H9 (cell line): ENCODE results near the gene TNXB. TPM values are rescaled to one million over a fixed set of nuclear protein-coding genes. Genes with fewer than 3 reads are reported as not detected.

ENCODE experiments used
- DNase-seq: peaks from one replicate; pipeline ENCODE4 v3.0.0-alpha.2; 2017
- H2AFZ ChIP-seq: one replicate; pipeline ENCODE4 v1.6.1; 2013; ENCODE audit warnings: mild to moderate bottlenecking, low read length, control low read depth, moderate library complexity
- H2AK5ac ChIP-seq: 2 replicates; pipeline ENCODE4 v1.6.1; 2013; ENCODE audit warnings: low read length, control low read depth, mixed read lengths; ENCODE audit not compliant: insufficient read length
- H2BK120ac ChIP-seq: one replicate; pipeline ENCODE4 v1.6.1; 2013; ENCODE audit warnings: low read depth, mild to moderate bottlenecking, low read length, control low read depth, inconsistent platforms; ENCODE audit not compliant: poor library complexity, severe bottlenecking
- H2BK12ac ChIP-seq: 2 replicates; pipeline ENCODE4 v1.6.1; 2013; ENCODE audit warnings: low read length, control low read depth, mixed read lengths, low read depth; ENCODE audit not compliant: insufficient read length
- H2BK15ac ChIP-seq: 2 replicates; pipeline ENCODE4 v1.6.1; 2013; ENCODE audit warnings: low read depth, low read length, control low read depth
- H2BK20ac ChIP-seq: one replicate; pipeline ENCODE4 v1.6.1; 2013; ENCODE audit warnings: low read depth, mild to moderate bottlenecking, low read length, control low read depth, inconsistent platforms; ENCODE audit not compliant: poor library complexity, severe bottlenecking
- H2BK5ac ChIP-seq: 2 replicates; pipeline ENCODE4 v1.6.1; 2013; ENCODE audit warnings: low read length, control low read depth, mixed read lengths; ENCODE audit not compliant: insufficient read length
- H3K14ac ChIP-seq: 2 replicates; pipeline ENCODE4 v1.6.1; 2013; ENCODE audit warnings: low read length, control low read depth; ENCODE audit not compliant: insufficient read depth
- H3K18ac ChIP-seq: 2 replicates; pipeline ENCODE4 v1.6.1; 2013; ENCODE audit warnings: low read depth, mild to moderate bottlenecking, mixed read lengths, low read length, control low read depth; ENCODE audit not compliant: insufficient read length
- H3K23ac ChIP-seq: 2 replicates; pipeline ENCODE4 v1.6.1; 2013; ENCODE audit warnings: low read length, control low read depth, mixed read lengths, low read depth; ENCODE audit not compliant: insufficient read length
- H3K23me2 ChIP-seq: 2 replicates; pipeline ENCODE4 v1.6.1; 2013; ENCODE audit warnings: low read depth, mild to moderate bottlenecking, mixed read lengths, low read length, control low read depth; ENCODE audit not compliant: insufficient read length, poor library complexity, severe bottlenecking
- H3K27ac ChIP-seq: 2 replicates; pipeline ENCODE4 v1.5.1; 2013; ENCODE audit warnings: low read length, control low read depth, mixed read lengths, low read depth; ENCODE audit not compliant: insufficient read length
- H3K27me3 ChIP-seq: 2 replicates; pipeline ENCODE4 v1.6.1; 2013; ENCODE audit warnings: low read length, control low read depth, inconsistent platforms; ENCODE audit not compliant: insufficient read depth
- H3K4ac ChIP-seq: 2 replicates; pipeline ENCODE4 v1.6.1; 2013; ENCODE audit warnings: low read depth, mild to moderate bottlenecking, control low read depth, inconsistent platforms, low read length, moderate library complexity
- H3K4me1 ChIP-seq: 2 replicates; pipeline ENCODE4 v1.6.1; 2013; ENCODE audit warnings: low read length, control low read depth, inconsistent platforms; ENCODE audit not compliant: insufficient read depth
- H3K4me2 ChIP-seq: 2 replicates; pipeline ENCODE4 v1.6.1; 2013; ENCODE audit warnings: low read length, control low read depth, mixed read lengths; ENCODE audit not compliant: insufficient read length, insufficient read depth
- H3K56ac ChIP-seq: 2 replicates; pipeline ENCODE4 v1.6.1; 2013; ENCODE audit warnings: low read depth, mild to moderate bottlenecking, mixed read lengths, low read length, control low read depth; ENCODE audit not compliant: insufficient read length
- H3K79me1 ChIP-seq: 2 replicates; pipeline ENCODE4 v1.6.1; 2013; ENCODE audit warnings: low read depth, mild to moderate bottlenecking, moderate library complexity, low read length, control low read depth, inconsistent platforms; ENCODE audit not compliant: insufficient read depth, poor library complexity, severe bottlenecking
- H3K79me2 ChIP-seq: 2 replicates; pipeline ENCODE4 v1.6.1; 2013; ENCODE audit warnings: low read length, control low read depth, inconsistent platforms; ENCODE audit not compliant: insufficient read depth
- H3K9ac ChIP-seq: 2 replicates; pipeline ENCODE4 v1.6.1; 2013; ENCODE audit warnings: low read length, control low read depth, mixed read lengths; ENCODE audit not compliant: insufficient read length; ENCODE audit errors: extremely low read depth
- H3K9me3 ChIP-seq: one replicate; pipeline ENCODE4 v1.6.1; 2013; ENCODE audit warnings: low read depth, low read length, inconsistent platforms; ENCODE audit not compliant: control insufficient read depth
- H3T11ph ChIP-seq: one replicate; pipeline ENCODE4 v1.6.1; 2013; ENCODE audit warnings: mild to moderate bottlenecking, low read length, control low read depth, inconsistent platforms
- H4K20me1 ChIP-seq: one replicate; pipeline ENCODE4 v1.6.1; 2013; ENCODE audit not compliant: control insufficient read depth, insufficient read length, insufficient read depth
- H4K5ac ChIP-seq: 2 replicates; pipeline ENCODE4 v1.6.1; 2013; ENCODE audit warnings: low read depth, mild to moderate bottlenecking, mixed read lengths, low read length, control low read depth; ENCODE audit not compliant: insufficient read length
- H4K8ac ChIP-seq: replicated peaks from 2 replicates; pipeline ENCODE4 v1.6.1; 2013; ENCODE audit warnings: low read length, control low read depth, mixed read lengths, low read depth; ENCODE audit not compliant: insufficient read length
- H4K91ac ChIP-seq: 2 replicates; pipeline ENCODE4 v1.6.1; 2013; ENCODE audit warnings: low read depth, mild to moderate bottlenecking, moderate library complexity, mixed read lengths, low read length, control low read depth; ENCODE audit not compliant: insufficient read length
- H3K27ac Mint-ChIP-seq, 3 experiments: 2 replicates in 2 of 3; 3 replicates in 1 of 3; pipeline ENCODE4 v1.8.0; 2020 to 2021; ENCODE audit warnings: mixed read lengths in 3 of 3, mild to moderate bottlenecking in 1 of 3, moderate library complexity in 1 of 3
- H3K27me3 Mint-ChIP-seq: 2 replicates; pipeline ENCODE4 v1.8.0; 2021; ENCODE audit warnings: low read depth, mild to moderate bottlenecking, moderate library complexity, mixed read lengths
- H3K36me3 Mint-ChIP-seq, 3 experiments: 2 replicates in 2 of 3; 3 replicates in 1 of 3; pipeline ENCODE4 v1.8.0; 2020 to 2021; ENCODE audit warnings: low read depth in 3 of 3, mixed read lengths in 3 of 3; ENCODE audit not compliant: insufficient read depth in 1 of 3
- H3K4me1 Mint-ChIP-seq, 2 experiments: 2 replicates each; pipeline ENCODE4 v1.8.0; 2020; ENCODE audit warnings: mixed read lengths in 2 of 2
- H3K4me3 Mint-ChIP-seq, 2 experiments: 2 replicates in 1 of 2; 3 replicates in 1 of 2; pipeline ENCODE4 v1.8.0; 2020 to 2021; ENCODE audit warnings: mild to moderate bottlenecking in 2 of 2, mixed read lengths in 2 of 2, moderate library complexity in 1 of 2
- H3K9me3 Mint-ChIP-seq, 2 experiments: 2 replicates in 1 of 2; 3 replicates in 1 of 2; pipeline ENCODE4 v1.8.0; 2020; ENCODE audit warnings: mild to moderate bottlenecking in 2 of 2, mixed read lengths in 2 of 2, moderate library complexity in 1 of 2
- WGBS: extraction: QIAGEN DNeasy Blood & Tissue Kit; methylation state at CpG from one replicate; pipeline ENCODE4 v1.1.7; 2013; ENCODE audit warnings: missing lambda C conversion rate, low lambda C conversion rate, mixed read lengths; ENCODE audit not compliant: insufficient read length; ENCODE audit errors: extremely low coverage; 5-methylcytosine and 5-hydroxymethylcytosine counted together
- total RNA-seq: library from RNA; stranded (reverse); gene quantifications from 2 replicates; pipeline ENCODE4 v1.2.1, GENCODE V29; 2021
- TF ChIP-seq, protein P1 (sequence below): fragments of 200-600 bp; sonication (generic); conservative IDR thresholded peaks from 3 replicates; pipeline ENCODE4 v1.8.0; 2021; ENCODE audit warnings: antibody characterized with exemption, mild to moderate bottlenecking

Gene TNXB
- total RNA-seq, 1 experiment from 2014 or later: 5.0 TPM

DNA sequence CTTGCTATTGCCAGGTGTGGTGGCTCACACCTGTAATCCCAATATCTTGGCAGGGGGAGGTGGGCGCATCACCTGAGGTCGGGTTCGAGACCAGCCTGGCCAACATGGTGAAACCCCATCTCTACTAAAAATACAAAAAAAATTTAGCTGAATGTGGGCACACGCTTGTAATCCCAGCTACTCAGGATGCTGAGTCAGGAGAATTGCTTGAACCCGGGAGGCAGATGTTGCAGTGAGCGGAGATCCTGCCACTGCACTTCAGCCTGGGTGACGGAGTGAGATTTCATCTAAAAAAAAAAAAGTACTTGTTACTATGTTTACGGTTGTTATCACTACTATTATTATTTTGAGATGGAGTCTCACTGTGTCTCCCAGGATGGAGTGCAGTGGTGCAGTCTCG is 47.8 kb upstream of the TNXB start:
- peaks cover 22 to 47% (median 28%) of the 10 kb centered on the region in 3 experiments for H3K36me3 Mint-ChIP-seq

More for the DNA sequence above, 47.8 kb upstream of the TNXB start:
- H2BK15ac ChIP-seq: no peak overlapping the region
- H2AK5ac ChIP-seq: no peak overlapping the region
- no peaks in the 10 kb centered on the region for H3K9me3 ChIP-seq
- H3K18ac ChIP-seq: no peak overlapping the region
- H4K5ac ChIP-seq: no peak overlapping the region
- TF ChIP-seq, protein P1, sequence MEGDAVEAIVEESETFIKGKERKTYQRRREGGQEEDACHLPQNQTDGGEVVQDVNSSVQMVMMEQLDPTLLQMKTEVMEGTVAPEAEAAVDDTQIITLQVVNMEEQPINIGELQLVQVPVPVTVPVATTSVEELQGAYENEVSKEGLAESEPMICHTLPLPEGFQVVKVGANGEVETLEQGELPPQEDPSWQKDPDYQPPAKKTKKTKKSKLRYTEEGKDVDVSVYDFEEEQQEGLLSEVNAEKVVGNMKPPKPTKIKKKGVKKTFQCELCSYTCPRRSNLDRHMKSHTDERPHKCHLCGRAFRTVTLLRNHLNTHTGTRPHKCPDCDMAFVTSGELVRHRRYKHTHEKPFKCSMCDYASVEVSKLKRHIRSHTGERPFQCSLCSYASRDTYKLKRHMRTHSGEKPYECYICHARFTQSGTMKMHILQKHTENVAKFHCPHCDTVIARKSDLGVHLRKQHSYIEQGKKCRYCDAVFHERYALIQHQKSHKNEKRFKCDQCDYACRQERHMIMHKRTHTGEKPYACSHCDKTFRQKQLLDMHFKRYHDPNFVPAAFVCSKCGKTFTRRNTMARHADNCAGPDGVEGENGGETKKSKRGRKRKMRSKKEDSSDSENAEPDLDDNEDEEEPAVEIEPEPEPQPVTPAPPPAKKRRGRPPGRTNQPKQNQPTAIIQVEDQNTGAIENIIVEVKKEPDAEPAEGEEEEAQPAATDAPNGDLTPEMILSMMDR: no peak
- no peaks in the 10 kb centered on the region for H4K20me1 ChIP-seq
- Mint-ChIP-seq H3K4me3 (no peak overlapping the region), H3K9me3 (no peaks in the 10 kb centered on the region), H3K27ac (no peak overlapping the region), H3K27me3 (peaks cover 2% of the 10 kb centered on the region; the same call in 1 of the 2 replicates), H3K4me1 (peaks cover 21 to 23% of the 10 kb centered on the region in 2 experiments)
- no peak overlapping the region for H2AFZ ChIP-seq
- no peak overlapping the region for H3K23ac ChIP-seq
- H3K4ac ChIP-seq: no peak overlapping the region
- no peak overlapping the region for H3K4me2 ChIP-seq
- H4K91ac ChIP-seq: no peak overlapping the region
- no peak overlapping the region for H4K8ac ChIP-seq
- H3K23me2 ChIP-seq: peaks cover 24% of the 10 kb centered on the region
- no peak overlapping the region for H2BK20ac ChIP-seq
- no peak overlapping the region for H2BK12ac ChIP-seq
- H3K4me1 ChIP-seq: no peaks in the 10 kb centered on the region; the same call in 1 of the 2 replicates
- no peaks in the 10 kb centered on the region; the same call in 1 of the 2 replicates for H3K27me3 ChIP-seq
- no peak overlapping the region for H3K14ac ChIP-seq
- H2BK120ac ChIP-seq: no peak overlapping the region
- no peak overlapping the region for H3K27ac ChIP-seq
- no peaks in the 10 kb centered on the region for H3K79me1 ChIP-seq
- DNase-seq: no peak
- no CpG with 5 or more reads among the region's 9 CpGs for WGBS
- no peak overlapping the region for H3T11ph ChIP-seq
- H2BK5ac ChIP-seq: no peak overlapping the region
- H3K79me2 ChIP-seq: no peaks in the 10 kb centered on the region; the same call in 1 of the 2 replicates
- H3K9ac ChIP-seq: no peak overlapping the region
- H3K56ac ChIP-seq: no peak overlapping the region
